ENCODE data around the gene RIMBP2.

The RIMBP2 gene

DNA sequence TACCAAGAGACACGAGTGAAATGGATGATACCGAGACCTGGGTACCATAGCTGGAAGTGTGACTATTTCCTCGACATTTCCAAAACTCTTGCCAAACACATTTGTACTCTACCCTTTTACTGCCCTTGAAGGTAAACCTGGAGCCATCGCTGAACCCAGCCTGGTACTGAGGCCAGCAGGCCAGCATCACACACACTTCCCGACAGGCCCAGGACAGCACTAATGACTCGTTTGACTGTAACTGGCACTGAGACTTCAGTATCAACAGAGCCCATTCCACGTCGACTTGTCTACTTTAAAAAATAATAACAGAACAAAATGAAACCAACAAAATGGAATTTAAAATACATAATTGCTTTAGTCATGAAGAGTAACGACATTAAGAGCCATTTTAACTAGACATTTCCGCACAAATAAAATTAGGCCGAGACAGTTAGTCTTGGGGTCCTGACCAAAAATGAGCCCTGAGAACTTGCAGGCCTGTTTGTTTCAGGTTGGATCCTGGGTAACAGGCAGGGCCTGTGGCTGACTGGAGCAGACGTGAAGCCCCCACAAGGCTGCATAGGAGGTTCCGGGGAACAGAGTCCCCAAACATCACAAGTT is 94.3 kb downstream of the RIMBP2 start:
- no peak for FAIRE-seq

DNA sequence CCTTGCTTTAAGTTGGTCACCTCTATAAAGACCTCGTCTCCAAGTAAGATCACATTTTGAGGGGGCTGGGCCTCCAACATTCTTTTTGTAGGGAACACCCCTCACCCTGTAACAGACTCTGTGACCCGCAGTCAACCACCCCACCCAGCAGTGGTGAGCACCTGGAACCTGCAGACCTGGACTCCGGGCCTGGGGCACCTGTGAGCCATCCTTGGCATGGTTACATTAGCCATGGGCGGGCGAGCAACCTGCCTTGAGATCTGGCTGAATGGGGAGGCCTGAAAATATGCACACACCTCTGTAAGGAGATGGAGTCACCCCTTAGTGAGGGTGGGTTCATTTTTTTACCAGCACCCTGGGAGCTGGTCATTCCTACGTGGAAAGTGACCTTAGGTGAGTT is 95.3 kb downstream of the RIMBP2 start:
- FAIRE-seq: no peak

DNA sequence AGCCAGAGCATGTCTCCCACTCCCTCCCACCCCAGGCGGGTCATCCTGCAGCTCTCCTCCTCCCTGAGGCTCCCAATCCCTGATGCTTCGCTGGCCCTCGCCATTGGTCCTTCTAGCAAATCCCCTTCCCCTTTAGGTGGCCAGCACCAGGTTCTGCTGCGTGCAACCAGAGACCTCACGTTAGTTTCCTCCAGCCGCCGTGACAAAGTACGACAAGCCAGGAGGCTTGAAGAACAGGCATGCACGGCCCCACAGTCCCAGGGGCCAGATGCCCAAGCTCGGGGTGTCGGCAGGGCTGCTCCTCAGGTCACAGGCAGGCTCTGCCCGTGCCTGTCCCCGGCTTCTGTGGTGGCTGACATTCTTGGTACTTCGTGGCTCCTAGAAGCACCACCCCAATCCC is 95.8 kb downstream of the RIMBP2 start:
- FAIRE-seq: no peak

DNA sequence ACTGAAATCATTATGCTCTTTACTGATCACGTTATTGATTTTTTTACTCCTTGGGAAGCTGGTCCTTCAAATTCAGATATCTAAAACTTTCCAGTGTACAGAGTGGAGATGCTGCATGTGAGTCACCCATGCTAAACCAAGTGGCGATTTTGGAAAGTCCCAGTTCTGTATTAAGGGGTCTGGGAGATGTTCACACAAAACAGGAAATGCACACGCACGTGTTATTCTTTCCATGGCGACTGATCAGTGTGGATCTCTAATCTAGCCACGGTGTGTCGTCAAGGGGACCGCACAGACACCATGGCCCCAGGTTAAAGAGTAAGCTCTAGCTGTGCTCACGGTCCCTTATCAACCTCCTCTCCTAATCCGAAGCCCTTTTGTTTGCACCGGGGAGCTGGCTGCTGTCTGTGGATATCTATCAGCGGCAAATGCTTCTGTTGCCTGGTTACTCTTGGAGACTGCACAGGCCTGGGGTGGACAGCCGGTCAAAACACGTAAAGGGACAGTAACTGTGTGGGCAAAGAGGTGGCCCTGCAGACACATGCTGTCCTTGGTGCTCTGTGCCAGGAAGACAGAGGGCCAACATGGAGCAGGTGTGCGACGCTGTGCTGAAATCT is 96.6 kb downstream of the RIMBP2 start:
- no peak for FAIRE-seq

DNA sequence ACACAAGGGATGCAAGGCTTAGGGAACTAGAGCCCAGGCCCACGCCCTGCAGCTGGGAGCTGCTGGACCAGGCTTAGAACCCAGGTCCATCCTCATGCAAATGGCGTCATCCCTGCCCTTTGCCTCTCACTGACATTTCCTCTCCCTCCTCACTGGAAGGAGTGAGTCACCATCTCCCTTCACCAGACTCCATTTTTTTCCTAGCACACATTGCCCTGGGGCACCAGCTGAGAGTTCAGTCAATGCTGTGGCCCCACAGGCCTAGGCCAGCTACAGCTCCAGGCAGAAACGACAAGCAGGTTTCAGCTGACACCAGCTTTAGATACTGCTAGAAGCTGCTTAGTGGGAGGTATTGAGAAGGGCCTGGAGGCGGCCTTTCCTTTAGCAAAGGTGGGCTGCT is 98.9 kb downstream of the RIMBP2 start:
- FAIRE-seq: no peak

DNA sequence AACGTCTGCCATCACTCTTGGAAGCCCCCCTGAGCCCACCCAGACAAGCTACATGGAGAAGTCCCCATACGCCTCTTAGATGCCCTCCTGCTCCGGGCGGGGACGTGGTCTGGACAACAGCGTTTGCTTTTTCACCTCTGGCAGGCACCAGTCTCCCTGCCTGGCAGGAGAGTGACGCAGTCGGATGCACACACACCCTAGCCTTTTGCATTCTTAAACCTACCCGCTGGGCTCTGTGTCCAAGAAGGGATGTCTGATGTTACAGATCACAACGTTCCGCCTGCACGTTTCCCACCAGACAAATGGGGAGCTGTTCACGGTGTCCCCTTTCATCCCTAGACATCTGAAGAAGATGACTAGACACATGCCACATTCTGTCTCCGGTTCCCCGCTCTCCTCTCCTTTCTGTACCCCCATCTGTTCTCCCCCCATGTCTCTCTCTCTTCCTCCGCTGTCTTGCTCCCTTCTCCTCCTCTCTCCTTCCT is 100.2 kb downstream of the RIMBP2 start:
- FAIRE-seq: no peak

DNA sequence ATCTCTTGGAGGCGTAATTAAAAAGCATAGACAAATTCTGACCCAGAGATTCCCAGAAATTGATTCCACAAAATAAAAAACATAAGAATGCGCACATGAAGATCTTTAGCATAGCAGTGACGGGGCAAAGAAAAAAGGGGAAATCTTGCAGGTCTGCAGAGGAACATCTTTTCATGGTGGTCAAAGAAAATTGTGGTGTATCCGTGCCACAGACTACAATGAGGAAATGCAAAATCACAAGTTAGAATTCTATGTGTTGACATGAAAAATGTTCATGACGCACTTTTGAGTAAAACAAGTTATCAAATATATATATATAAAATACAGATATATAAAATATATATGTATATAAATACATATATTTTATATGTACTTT is 101.6 kb downstream of the RIMBP2 start:
- peak; percentile 3 for FAIRE-seq

DNA sequence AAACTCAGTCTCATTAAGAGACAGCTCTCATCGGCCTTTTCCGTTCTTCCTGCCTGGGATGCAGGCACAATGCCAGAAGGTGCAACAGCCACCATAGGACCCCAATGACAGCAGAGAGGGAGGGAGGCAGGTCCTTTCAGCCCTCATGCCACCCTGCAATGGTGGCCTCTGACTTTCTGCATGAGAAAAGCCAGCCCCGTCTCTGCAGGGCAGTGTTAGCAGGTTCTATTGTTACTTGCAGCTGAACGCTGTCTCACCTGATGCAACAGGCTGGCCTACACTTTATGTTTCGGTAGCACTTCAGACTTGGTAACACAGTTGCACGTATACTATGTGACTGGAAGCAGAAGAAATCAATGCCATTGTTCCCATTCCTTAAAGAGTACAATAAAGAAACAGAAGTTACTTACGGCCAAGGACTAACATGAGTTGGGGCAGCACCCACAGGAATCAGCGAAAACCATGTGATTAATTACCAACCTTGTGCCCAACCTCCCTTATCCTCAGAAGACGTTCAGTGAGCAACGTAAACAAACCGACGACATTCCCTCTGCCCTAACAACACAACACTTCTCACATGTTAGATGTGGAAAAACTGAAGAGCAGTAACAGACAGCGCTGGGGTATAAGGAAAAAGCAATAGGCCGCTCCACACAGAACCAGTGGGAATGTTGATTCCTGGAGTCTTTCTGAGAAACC is 102.1 kb downstream of the RIMBP2 start:
- no peak for FAIRE-seq

DNA sequence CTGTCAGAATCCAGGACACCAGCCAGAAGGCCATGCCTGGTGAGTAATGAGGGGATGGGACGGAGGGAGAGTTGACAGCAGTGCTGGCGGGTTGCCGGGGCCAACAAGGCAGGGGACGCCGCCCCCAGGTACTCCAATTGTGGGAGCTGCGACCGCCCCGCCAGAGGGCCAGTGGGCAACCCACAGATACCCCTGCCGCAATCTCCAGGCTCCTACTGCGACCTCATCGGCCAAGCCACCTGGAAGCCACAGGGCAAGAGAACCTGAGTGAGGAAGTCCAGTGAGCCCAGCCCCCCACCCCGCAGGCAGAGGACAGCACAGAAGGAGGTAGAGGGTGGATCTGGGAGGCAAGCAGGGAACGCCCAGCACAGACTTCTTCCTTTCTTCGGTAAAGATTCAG is 103.0 kb downstream of the RIMBP2 start:
- no peak for FAIRE-seq

DNA sequence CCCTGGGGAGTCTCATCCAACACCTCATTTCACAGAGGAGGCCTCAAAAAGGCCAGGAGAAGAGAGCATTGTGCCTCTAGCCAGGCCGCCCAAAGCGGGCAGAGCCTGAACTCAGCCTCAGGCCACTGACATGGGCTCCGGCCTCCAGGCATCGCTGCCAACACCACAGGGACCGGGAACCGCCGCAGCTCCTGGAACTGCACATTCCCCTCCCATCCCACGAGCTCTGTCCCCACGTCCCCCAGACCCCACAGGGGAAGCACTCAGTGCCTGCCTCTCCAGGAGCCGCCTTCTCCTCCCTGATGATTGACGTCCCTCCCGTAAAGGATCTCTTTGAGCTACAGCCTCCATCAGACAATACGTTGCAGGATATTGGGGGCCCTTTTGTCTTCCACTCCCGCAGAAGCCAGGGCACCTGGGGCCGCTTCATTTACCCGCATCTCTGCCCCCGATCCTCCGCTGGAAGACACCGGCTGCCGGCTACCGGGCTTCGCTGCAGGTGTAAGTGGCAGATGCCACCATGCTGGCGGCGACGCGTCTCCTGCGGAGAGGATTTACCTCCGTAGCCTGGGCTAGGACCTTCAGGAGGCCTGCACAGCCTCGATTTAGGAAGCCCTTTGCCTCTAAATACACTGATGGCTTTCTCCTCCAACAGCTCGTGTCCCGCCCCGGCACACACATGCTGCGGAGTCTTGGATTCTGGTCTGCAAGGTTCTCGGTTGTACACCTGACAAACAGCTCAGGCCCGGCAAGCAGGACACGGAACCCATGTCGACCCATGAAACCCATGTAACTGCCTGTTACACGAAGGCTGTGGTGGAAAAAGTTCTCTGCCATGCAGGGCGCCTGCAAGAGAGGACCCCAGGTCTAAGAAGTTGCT is 104.8 kb downstream of the RIMBP2 start:
- no peak for FAIRE-seq

DNA sequence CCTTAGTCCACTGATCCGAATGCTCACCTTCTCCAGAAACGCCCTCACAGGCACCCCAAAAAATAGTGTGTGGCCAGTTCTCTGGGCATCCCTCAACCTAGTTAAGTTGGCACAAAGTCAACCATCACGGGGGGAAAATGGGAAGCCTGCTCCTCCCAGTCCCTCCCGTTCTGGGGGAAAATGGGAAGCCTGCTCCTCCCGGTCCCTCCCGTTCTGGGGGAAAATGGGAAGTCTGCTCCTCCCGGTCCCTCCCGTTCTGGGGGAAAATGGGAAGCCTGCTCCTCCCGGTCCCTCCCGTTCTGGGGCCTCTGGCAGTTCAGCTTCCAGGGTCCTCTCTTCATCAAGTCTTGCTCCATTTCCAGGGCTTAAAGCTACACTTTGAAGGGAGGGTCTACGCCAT is 106.1 kb downstream of the RIMBP2 start:
- no peak for FAIRE-seq

DNA sequence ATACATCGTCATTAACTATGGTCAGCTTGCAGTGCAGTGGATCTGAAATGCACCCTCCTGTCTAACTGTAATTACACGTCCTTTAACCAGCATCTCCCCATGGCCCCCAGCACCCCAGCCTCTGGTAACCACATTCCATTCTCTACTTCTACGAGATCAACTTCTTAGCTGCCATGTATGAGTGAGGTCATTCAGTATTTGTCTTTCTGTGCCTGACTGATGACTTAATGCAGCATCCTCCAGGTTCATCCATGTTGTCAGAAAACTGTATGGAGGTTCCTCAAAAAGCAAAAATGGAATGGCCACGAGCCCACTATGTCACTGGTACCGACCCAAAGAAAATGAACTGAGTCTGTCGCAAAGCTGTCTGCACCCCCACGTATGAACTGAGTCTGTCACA is 107.3 kb downstream of the RIMBP2 start:
- FAIRE-seq: no peak

DNA sequence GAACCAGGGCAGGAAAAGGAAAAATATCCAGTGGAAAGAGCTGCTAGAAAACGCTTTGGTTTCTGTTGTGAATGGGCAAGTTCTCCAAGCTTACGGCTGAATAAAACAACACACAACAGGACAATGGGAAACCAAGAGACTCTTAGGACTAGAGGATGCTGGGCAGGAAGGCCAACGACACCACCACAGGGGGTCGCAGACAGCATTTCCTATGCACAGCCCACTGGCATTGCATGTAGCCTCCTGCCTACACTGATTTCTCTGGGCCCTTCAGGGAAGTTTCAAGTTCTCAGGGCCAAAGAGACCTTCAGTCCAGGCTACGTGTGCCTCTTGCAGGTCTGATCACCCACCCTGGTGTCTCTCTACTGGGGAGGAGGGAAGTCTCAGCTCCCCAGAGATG is 108.0 kb downstream of the RIMBP2 start:
- FAIRE-seq: no peak

DNA sequence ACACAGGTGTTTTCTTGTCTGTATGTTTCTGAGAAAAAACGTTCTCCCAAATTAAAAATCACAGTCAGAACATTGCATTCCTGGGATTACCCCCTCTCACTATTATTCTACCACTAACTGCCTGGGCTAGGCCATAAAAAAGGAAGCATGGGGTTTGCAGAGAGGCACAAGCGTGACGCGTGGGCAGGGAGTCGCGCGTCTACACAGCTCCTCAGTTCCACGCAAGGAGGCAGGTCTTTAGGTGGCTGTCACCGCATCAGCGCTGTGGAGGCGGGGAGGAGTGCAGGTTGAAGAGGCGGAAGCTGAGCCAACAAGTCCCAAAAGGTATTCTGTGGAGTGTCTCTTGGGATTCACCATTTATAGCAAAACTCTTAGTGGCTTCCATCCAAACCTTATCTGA is 109.9 kb downstream of the RIMBP2 start:
- no peak for FAIRE-seq

DNA sequence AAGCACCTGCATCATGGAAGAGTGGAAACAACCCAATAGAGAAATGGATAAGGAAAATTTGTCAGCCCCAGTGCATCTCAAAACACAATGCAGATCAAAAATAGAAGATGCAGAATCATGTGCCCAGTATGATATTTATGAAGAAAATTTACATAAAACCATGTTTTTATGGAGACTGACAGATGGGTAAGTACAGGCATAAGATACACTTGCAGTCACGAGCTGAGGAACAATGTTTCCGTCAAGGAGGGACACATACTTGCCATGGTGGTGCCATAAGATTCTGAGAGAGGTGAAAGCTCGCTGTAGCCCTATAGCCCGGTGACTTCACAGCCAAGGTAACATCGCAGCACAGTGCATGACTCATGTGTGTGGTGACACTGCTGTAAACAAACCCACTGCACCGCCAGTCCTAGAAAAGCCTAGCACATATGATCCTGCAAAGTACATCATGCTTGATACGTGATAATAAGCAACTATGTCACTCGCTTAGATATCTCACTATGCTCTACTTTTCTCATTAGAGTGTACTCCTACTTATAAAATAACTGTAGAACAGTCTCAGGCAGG is 112.6 kb downstream of the RIMBP2 start:
- no peak for FAIRE-seq

DNA sequence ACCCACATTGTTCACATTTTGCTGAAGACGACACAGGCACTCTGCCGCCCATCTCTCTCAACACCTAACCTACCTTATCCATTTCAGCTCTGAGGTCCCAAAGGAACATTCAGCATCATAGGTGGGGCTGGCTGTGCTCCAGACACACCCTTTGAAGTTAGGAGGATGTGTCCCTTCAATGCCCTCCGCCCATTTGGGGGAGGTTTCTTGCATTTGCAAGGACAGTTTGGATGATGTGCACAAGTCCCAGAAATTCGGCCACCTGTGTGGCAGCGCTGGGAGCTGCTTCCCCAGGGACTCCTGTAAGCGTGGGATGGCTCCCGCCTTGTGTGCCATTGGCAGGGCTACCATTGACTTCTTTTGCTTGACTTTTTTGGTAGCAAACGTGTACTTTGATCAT is 113.8 kb downstream of the RIMBP2 start:
- FAIRE-seq: no peak

DNA sequence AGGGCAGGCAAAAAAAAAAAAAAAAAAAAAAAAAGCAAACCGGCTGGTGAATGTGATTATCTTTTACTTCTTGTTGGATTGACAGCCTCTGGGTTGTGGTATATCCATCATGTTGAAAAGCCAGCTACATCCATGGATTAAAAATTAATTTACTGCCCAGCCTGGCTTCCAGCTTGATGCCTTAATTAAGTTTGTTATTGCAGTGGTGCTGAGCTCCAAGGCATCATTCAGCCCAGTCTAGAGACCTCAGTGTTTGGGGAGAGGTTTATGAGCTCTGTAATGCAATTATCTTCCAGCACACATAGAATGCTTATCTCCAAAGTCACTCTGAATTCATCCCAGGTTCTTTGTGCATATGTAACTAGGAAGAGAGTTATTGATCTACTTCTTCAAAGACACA is 114.8 kb downstream of the RIMBP2 start:
- no peak for FAIRE-seq

DNA sequence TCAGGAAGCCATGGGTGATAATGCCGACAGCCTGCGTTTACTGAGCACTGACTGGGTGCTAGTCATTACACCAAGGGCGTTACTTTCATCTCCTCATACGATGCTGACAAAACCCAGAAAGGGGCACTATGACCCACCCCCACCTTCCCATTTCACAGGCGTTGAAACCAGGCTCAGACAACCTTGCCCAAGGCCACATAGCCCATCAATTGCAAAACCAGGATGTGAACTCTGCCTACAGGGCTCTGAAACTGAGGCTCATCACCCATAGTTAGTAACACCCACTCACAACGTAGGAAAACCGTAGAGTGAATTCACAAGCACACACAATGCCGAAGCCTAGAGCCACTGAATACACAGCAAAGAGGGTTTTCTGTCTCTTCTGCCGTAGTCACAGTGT is 119.9 kb downstream of the RIMBP2 start:
- FAIRE-seq: no peak

DNA sequence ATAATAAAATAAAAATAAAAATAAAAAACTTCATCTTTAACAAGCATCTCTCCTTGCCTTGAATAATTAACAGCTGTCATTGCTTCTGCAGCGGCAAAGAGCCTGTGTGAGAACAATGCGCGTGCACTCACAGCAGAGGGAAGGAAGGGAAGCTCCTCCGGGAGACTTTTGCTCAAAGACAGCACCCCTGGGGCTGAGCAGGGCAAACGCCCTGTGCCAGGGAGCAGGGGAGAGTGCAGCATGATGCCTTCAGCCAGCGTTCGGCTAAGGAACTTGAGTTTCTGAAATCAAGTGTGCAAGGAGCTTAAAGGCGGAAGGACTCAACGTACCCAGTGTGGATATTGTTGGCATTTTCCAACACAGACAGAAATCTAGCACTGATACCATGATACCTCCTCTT is 120.5 kb downstream of the RIMBP2 start:
- no peak for FAIRE-seq

DNA sequence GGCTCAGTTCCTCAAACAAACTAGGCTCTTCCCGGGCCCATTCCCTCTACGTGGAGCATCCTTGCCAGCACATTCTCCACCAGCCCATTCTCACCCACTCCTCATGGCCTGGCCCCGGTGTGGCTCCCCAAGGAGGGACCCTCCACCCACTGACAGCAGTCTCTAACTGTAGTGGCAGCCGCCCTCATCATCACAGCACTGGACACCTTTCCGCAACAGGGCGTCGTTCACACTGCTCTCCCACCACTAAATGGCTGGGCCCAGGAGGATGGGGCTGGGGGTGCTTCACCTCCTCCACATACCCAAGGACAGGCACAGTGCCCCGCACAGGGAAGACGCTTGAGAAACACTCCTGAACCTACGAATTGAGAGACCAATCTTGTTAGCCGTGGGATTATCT is 123.0 kb downstream of the RIMBP2 start:
- no peak for FAIRE-seq

DNA sequence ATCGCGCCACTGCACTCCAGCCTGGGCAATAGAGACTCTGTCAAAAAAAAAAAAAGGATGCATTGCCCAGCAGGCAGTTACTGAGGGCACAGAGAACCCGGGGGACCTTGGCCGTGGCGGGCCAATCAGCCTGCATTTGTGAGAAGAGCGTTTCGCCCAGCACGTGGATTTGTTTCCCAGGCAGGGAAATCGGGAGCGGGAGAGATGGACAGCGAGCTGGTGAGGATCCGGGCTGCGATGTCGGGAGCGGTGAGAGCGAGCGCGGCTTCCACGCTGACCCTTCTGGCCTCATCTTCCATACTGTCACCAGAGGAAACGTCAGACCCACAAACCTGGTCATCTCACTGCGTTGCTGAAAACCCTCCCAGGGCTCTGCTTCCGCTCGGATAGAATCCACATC is 123.5 kb downstream of the RIMBP2 start:
- FAIRE-seq: no peak

DNA sequence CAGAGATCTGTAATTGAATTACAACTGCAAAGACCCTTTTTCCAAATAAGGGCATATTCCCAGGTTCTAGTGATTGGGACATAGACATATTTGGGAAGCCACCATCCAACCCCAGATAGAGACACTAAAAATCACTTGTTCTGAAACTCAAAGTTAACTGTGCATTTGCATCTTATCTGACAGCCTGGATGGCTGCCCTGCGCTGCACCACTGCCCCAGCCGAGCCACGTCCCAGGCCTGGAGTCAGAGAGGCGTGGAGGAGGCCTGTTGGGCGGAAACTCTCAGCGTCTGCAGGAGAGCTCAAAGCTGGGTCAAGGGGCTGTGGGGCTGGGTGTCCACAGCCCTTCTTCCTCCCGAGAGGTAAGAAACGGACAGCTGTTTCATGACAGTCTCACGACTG is 124.4 kb downstream of the RIMBP2 start:
- no peak for FAIRE-seq

DNA sequence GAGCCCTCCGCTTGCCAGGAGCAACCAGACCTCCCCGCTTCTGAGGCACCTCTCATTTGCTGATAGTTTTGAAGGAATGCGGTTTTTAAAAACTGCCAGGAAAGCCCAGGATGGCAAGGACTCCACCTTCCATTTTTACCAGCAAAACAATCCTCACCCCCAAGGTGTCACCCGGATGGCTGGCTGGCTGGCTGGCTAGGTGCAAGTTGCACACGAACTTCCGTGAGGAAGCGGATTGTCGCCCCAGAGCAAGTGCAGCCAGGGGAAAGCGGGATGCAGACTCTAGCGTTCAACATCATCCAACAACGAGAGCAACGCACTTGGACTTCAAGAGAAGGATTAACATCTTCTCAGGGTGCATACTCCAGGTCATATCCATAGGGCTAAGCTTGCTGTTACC is 125.4 kb downstream of the RIMBP2 start:
- FAIRE-seq: no peak
